ENCODE measurements around the gene PARS2.
"Not testable (repeated sequence)": the region's sequence is repeated elsewhere in the genome, so short reads cannot be mapped to it uniquely, and the experiment has no call there.

- TF ChIP-seq CTCF, POLR2A (IDR thresholded peaks at IDR 0.05): not testable (repeated sequence)
These were observed 11.8 kb upstream of the PARS2 start for GRCh38 chr1:54775828-54776721.

Measured in breast epithelium (tissue), 3 donors.